GM12878 (cell line): Measurements from ENCODE around the gene AMDHD2. TPM values are rescaled to one million over a fixed set of nuclear protein-coding genes. Genes with fewer than 3 reads are reported as not detected.
A peak's percentile ranks its signal among the peaks of the same experiment; 100 is the strongest.
"Not testable (repeated sequence)": the region's sequence is repeated elsewhere in the genome, so short reads cannot be mapped to it uniquely, and the experiment has no call there.

Experiments
- ATAC-seq: fragments of 200-7000 bp; cut with Tn5 transposase; 3 replicates; pipeline ENCODE4 v1.9.1; 2020; ENCODE audit warnings: mild to moderate bottlenecking, moderate library complexity
- BruUV-seq: library from RNA; stranded (reverse); fragments of 400-500 nt; replicated peaks from 2 replicates; lab custom pipeline; 2021; lab: Mats Ljungman, UMichigan
- CTCF ChIA-PET: fragments of 300-600 bp; sonication (Branson Sonifier 250); formaldehyde crosslinking; extraction: SDS; loops from one replicate; lab custom pipeline; 2021; ENCODE audit warnings: inconsistent platforms; lab: Yijun Ruan, JAX
- POLR2A ChIA-PET: fragments of 350-600 bp; formaldehyde crosslinking; extraction: SDS; loops from one replicate; lab custom pipeline; 2021; ENCODE audit warnings: inconsistent platforms; lab: Charles Lee
- RAD21 ChIA-PET: fragments of 300-600 bp; sonication (Branson Sonifier 250); formaldehyde crosslinking; loops from one replicate; lab custom pipeline; 2023; ENCODE audit warnings: antibody characterized with exemption; ENCODE audit not compliant: unreplicated experiment; lab: Charles Lee
- SMC1A ChIA-PET: fragments of 300-600 bp; sonication (Branson Sonifier 250); formaldehyde crosslinking; loops from one replicate; lab custom pipeline; 2023; ENCODE audit not compliant: unreplicated experiment, uncharacterized antibody; lab: Charles Lee
- DNase-seq: peaks from one replicate; pipeline ENCODE4 v3.0.0-alpha.2; 2011; ENCODE audit warnings: low read depth, low spot score
- FAIRE-seq: peaks from 3 replicates; lab custom pipeline; 2011; peaks lifted over from hg19 to GRCh38; lab: Jason Lieb, UNC
- H2AFZ ChIP-seq: 2 replicates; pipeline ENCODE4 v1.6.0; 2011; ENCODE audit warnings: low read depth, low read length, control low read depth; ENCODE audit not compliant: control insufficient read depth
- H3K27ac ChIP-seq: 2 replicates; pipeline ENCODE4 v1.5.1; 2011; ENCODE audit warnings: control low read depth; ENCODE audit not compliant: control insufficient read depth, insufficient read depth
- H3K27me3 ChIP-seq, 2 experiments: replicated peaks in 1 of 2; 2 replicates each; pipeline versions ENCODE4 v1.6.0 to v1.6.1; 2011; ENCODE audit warnings: low read length in 1 of 2; ENCODE audit not compliant: control insufficient read depth in 2 of 2, insufficient read depth in 2 of 2
- H3K36me3 ChIP-seq, 2 experiments: 2 replicates each; pipeline ENCODE4 v1.5.1; 2011; ENCODE audit warnings: low read length in 1 of 2; ENCODE audit not compliant: control insufficient read depth in 2 of 2, insufficient read depth in 2 of 2
- H3K4me1 ChIP-seq: 2 replicates; pipeline ENCODE4 v1.6.1; 2011; ENCODE audit warnings: mild to moderate bottlenecking, low read length, moderate library complexity, mixed read lengths; ENCODE audit not compliant: control insufficient read depth, insufficient read depth
- H3K4me2 ChIP-seq: 2 replicates; pipeline ENCODE4 v1.6.0; 2011; ENCODE audit warnings: control low read depth; ENCODE audit not compliant: control insufficient read depth, insufficient read depth
- H3K4me3 ChIP-seq: fragments of 200-600 bp; sonication (generic); 2 replicates; pipeline ENCODE4 v1.5.1; 2016
- H3K79me2 ChIP-seq: 2 replicates; pipeline ENCODE4 v1.6.0; 2011; ENCODE audit warnings: low read length; ENCODE audit not compliant: control insufficient read depth, insufficient read depth
- H3K9ac ChIP-seq: 2 replicates; pipeline ENCODE4 v1.8.0; 2011; ENCODE audit warnings: low read length, control low read depth, mixed read lengths; ENCODE audit not compliant: control insufficient read depth, insufficient read depth
- H3K9me3 ChIP-seq: replicated peaks from 3 replicates; pipeline ENCODE4 v1.5.1; 2011; ENCODE audit warnings: mild to moderate bottlenecking, low read length; ENCODE audit not compliant: control insufficient read depth, insufficient read depth
- H4K20me1 ChIP-seq: 2 replicates; pipeline ENCODE4 v1.6.0; 2011; ENCODE audit not compliant: control insufficient read depth, insufficient read depth
- WGBS: methylation state at CpG from one replicate; pipeline ENCODE4 v1.1.6; 2016; ENCODE audit warnings: low lambda C conversion rate; ENCODE audit not compliant: insufficient replicate concordance, insufficient coverage; ENCODE audit errors: missing lambda C conversion rate; 5-methylcytosine and 5-hydroxymethylcytosine counted together
- in situ Hi-C: fragments of 300-500 bp; cut with MboI; formaldehyde crosslinking; loops from 9 replicates; pipeline ENCODE4 v1.14.3; 2018; ENCODE audit warnings: mixed read lengths
- intact Hi-C: fragments of 100-400 bp; cut with micrococcal nuclease; formaldehyde crosslinking; loops from one replicate; pipeline ENCODE4 v1.14.2; 2022; ENCODE audit not compliant: unreplicated experiment
- polyA plus RNA-seq, 11 experiments: library from polyadenylated mRNA; depleted of rRNA in 4 of 11; unstranded in 6 of 11; stranded (reverse) in 5 of 11; fragments of >200 nt; fragmentation: Nextera tagmentation in 4 of 11; fragmentation: Illumina TruSeq in 1 of 11; extraction: Ambion mirVana in 4 of 11; extraction: Trizol in 1 of 11; gene quantifications; 1 replicate in 1 of 11; 2 replicates in 10 of 11; pipeline versions ENCODE4 v1.2.1 to v1.2.3, GENCODE V29; 2011 to 2016; ENCODE audit warnings: inconsistent platforms in 2 of 11, missing spikeins in 2 of 11, low read depth in 1 of 11
- total RNA-seq, 4 experiments: library from RNA; depleted of rRNA in 3 of 4; stranded (reverse); fragments of >200 nt in 3 of 4; fragmentation: Illumina TruSeq in 1 of 4; extraction: Trizol in 1 of 4; gene quantifications; 2 replicates each; pipeline versions ENCODE4 v1.2.1 to v1.2.3, GENCODE V29; 2013 to 2021

The AMDHD2 gene
- total and polyA plus RNA-seq, 10 of the 15 experiments (the other 5 are each of a cell fraction or from before 2014, with no cell fraction given): 0.60 to 41.8 (median 24.3) TPM; not detected in 1

- H2AFZ ChIP-seq, H3K4me3 ChIP-seq, SMC1A ChIA-PET, H3K27me3 ChIP-seq, ATAC-seq, H3K27ac ChIP-seq, H4K20me1 ChIP-seq, H3K4me2 ChIP-seq, intact Hi-C loops, CTCF ChIA-PET, H3K9ac ChIP-seq, H3K9me3 ChIP-seq, H3K36me3 ChIP-seq, in situ Hi-C loops, H3K4me1 ChIP-seq, DNase-seq, POLR2A ChIA-PET, H3K79me2 ChIP-seq, BruUV-seq, RAD21 ChIA-PET: not testable (repeated sequence)
- FAIRE-seq: peak; percentile 56
- WGBS: no CpG with 5 or more reads among the region's 11 CpGs
Observed at GRCh38 chr16:2568573-2568972, 48.4 kb downstream of the AMDHD2 start.

- DNase-seq, H3K79me2 ChIP-seq, RAD21 ChIA-PET, H3K9ac ChIP-seq, intact Hi-C loops, H3K27ac ChIP-seq, SMC1A ChIA-PET, POLR2A ChIA-PET, H3K4me2 ChIP-seq, in situ Hi-C loops, H3K36me3 ChIP-seq, H4K20me1 ChIP-seq, H3K9me3 ChIP-seq, H3K4me1 ChIP-seq, FAIRE-seq, H3K27me3 ChIP-seq, CTCF ChIA-PET, H3K4me3 ChIP-seq, H2AFZ ChIP-seq: not testable (repeated sequence)
- TSS peak; percentile 60 for BruUV-seq
- no CpG with 5 or more reads among the region's 6 CpGs for WGBS
- ATAC-seq: peak; percentile 52
Observed at GRCh38 chr16:2572704-2573103, 52.5 kb downstream of the AMDHD2 start.

- SMC1A ChIA-PET, RAD21 ChIA-PET, H3K27me3 ChIP-seq, H3K4me2 ChIP-seq, H3K4me3 ChIP-seq, H3K79me2 ChIP-seq, DNase-seq, H3K9ac ChIP-seq, H3K9me3 ChIP-seq, H2AFZ ChIP-seq, in situ Hi-C loops, CTCF ChIA-PET, H3K36me3 ChIP-seq, BruUV-seq, H3K27ac ChIP-seq, FAIRE-seq, H3K4me1 ChIP-seq, intact Hi-C loops, POLR2A ChIA-PET, H4K20me1 ChIP-seq, ATAC-seq: not testable (repeated sequence)
- WGBS: no CpG with 5 or more reads among the region's 21 CpGs
Observed at GRCh38 chr16:2575839-2576238, 55.7 kb downstream of the AMDHD2 start.

- H3K4me1 ChIP-seq, intact Hi-C loops, H3K4me2 ChIP-seq, POLR2A ChIA-PET, H3K4me3 ChIP-seq, H3K9me3 ChIP-seq, SMC1A ChIA-PET, BruUV-seq, H3K9ac ChIP-seq, in situ Hi-C loops, H3K27me3 ChIP-seq, CTCF ChIA-PET, H3K79me2 ChIP-seq, FAIRE-seq, H3K36me3 ChIP-seq, H2AFZ ChIP-seq, ATAC-seq, RAD21 ChIA-PET, H3K27ac ChIP-seq, H4K20me1 ChIP-seq, DNase-seq: not testable (repeated sequence)
- 96% methylated on average over 16 of the region's 26 CpGs for WGBS
Observed at GRCh38 chr16:2577044-2577443, 56.9 kb downstream of the AMDHD2 start.
